Embryonic facial prominence (tissue), 1 donor: ENCODE measurements around the gene LHFPL2.

ENCODE experiments used
- DNase-seq: peaks from one replicate; pipeline ENCODE4 v3.0.0-alpha.2; 2016; ENCODE audit errors: extremely low spot score

The LHFPL2 gene

DNA sequence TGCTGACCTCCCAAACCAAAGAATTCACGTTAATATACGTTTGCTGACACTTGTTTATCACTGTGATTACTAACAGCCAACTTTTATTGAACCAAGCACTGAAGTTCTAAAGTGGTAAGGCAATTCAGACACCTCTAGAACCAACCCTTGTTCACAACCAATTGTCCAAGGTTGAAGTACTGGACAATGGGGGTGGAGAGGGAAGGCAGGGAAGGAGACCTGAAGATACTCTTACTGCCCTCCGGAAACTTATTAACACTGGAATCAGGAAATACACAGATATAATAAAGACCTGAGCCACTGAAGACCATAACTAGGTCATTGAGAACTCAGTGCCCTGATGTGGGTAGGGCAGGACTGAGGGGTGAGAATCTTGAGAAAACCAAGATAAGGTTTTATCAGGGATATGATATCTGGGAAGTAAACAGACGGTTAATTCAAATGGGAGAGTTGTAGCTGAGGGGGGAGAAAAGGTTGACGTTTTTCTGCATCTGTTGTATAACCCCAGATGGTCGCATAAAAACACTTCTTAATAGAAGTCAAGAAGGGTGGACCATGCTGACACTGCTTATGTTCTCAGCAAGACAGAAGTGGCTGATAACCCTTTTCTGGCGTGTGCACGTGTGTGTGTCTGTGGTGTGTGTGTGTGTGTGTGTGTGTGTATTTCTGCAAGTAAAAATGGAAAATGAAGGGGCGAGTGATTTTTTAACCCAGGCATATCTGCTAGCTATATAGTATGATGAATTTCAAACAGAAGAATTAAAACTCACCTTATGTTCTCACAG lies 125.9 kb downstream of the LHFPL2 start:
- no peak for DNase-seq

GRCh38 chr5:78521455-78521854 lies 127.1 kb downstream of the LHFPL2 start:
- DNase-seq = no peak

- DNase-seq = no peak
These were observed 129.2 kb downstream of the LHFPL2 start for GRCh38 chr5:78519198-78519941.

- no peak for DNase-seq
These were observed 130.0 kb downstream of the LHFPL2 start for GRCh38 chr5:78518365-78519197.

DNA sequence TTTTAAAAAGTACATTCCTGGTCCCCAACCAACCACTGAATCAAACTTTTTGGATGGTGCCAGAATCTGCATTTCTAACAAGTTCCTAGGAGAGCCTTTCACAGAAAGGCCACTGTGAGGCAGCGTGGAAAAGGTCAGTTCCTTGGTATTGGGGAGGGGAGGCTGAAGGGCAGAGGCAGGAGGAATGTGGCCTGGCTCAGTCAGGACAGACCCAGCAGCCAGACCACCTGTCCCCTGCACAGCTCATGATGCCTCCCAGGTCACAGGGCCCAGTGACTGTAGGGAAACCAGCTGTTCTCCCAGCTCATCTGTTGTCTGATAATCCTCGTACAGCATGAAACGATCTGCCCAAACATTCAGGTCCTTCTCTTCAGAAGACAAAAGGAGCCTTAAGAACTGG lies 132.9 kb downstream of the LHFPL2 start:
- DNase-seq = no peak

DNA sequence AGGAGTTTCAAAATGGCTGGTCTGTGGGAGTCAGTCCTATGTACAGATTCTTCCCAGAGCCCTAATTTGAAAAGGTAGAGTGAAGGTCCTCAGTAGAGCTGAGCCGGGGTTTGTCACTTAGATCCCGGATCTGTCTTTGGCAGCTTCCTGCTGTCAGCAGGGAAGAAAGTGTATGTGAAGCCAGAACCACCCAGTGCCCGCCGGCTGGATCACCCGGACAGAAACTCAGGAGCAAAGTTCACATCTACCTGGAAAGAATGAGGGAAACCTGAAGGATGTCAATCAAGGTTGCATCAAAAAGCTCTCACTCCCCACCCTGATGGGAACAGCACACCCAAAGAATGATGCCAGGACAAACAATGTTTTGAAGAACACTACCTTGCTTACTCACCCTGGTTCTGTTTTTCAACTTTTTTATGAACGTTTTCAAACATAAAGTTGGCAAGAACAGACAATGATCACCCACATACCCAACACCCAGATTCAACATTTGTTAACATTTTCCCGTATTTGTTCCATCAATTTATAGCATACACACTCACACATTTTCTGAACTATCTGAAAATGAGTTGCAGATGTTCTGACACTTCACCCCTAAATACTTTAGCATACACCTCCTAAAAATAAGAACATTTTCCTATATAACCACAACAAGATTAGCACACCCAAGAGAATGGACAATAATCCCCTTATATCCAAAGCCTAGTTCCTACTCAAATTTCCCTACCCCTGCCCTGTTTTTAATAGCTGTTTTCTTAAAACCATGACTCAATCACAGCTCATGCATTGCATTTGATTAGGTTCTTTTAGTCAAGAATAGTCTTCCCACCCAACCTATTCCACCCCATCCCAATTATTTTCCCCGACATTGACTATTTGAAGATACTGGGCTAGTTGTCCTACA lies 133.9 kb downstream of the LHFPL2 start:
- no peak for DNase-seq

DNA sequence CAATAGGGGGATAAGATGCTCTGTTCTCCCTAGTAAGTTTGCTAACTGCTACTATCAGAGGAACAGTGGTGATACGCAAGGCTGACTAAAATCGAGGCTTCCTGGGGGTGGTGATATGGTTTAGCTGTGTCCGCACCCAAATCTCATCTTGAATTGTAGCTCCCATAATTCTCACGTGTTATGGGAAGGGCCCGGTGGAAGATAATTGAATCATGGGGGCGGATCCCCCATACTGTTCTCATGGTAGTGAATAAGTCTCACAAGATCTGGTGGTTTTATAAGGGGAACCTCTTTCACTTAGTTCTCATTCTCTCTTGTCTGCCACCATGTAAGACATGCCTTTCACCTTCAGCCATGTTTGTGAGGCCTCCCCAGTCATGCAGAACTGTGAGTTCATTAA lies 135.1 kb downstream of the LHFPL2 start:
- DNase-seq = no peak

DNA sequence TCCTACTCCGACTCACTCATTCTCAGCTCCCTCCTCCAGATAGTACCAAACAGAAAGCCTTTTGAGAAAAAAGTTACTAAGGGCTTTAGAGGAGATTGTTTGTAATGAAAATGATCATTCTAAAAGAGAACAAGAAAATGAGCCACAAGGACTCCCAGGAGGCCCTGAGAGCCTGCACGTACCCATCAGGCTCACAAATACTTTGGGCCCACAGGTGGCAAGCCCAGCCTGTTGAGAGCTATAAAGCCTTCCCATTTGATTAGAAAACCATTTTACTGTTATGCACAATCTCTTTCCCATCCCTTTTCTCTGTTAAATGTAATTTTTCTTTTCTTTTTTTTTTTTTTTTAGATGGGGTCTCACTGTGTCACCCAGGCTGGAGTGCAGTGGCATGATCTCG lies 136.1 kb downstream of the LHFPL2 start:
- DNase-seq = no peak

DNA sequence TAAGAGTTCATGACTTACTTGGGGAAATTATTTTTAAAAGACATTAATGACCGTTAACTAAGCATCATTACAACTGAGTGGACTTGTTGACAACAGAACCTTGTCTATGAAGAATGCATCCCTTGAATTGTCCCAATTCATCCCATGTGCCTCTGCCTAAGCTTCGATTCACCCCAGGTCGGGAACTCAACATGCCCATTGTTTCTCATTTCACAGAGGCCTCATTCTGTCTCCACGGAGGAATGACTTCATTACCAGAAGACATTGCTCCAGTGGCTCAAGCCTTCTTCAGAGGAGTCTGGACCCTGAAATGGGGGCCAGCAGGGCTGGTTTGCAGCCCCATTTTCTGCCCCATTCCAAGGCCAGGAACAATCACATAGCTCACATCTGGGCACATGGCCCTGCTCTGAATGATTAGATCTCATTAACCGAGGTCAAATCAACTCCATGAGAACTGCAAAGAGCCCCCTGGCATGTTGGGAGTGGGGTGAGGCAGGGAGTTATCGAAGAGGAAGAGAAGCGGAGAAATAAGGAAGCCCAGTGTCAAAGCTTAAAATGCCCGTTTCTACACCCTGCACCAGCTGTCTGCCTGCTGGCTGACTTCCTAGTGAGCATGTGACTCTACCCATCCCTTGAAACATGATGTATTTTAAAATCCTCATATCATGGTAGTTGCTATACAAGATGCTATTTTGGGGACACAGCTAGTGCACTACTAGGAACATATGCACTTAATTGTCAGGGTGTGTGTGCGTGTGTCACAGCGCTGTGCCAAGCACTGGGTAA lies 137.3 kb downstream of the LHFPL2 start:
- no peak for DNase-seq

- DNase-seq = no peak
These were observed 138.4 kb downstream of the LHFPL2 start for GRCh38 chr5:78509884-78510769.

- DNase-seq = no peak
These were observed 139.3 kb downstream of the LHFPL2 start for GRCh38 chr5:78509145-78509865.

GRCh38 chr5:78508186-78508765 lies 140.3 kb downstream of the LHFPL2 start:
- no peak for DNase-seq

DNA sequence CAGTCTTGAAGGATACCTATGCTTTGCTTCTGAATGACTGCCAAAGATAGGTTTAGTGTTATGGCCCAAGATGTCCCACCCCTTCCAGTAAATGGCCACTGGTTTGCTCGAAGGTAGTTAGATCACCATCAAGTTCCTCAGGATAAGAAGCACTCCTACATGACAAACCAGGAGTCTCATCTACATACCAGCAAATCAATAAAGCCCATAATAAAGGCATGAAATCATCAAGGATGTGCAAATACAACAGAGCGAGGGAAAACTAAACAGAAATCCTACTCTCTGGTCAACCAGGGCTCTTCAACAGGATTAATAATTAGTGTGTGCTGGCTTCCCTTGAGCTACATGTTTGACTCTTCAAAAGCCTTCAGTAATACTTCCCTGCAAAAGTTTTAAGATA lies 141.0 kb downstream of the LHFPL2 start:
- DNase-seq = no peak

DNA sequence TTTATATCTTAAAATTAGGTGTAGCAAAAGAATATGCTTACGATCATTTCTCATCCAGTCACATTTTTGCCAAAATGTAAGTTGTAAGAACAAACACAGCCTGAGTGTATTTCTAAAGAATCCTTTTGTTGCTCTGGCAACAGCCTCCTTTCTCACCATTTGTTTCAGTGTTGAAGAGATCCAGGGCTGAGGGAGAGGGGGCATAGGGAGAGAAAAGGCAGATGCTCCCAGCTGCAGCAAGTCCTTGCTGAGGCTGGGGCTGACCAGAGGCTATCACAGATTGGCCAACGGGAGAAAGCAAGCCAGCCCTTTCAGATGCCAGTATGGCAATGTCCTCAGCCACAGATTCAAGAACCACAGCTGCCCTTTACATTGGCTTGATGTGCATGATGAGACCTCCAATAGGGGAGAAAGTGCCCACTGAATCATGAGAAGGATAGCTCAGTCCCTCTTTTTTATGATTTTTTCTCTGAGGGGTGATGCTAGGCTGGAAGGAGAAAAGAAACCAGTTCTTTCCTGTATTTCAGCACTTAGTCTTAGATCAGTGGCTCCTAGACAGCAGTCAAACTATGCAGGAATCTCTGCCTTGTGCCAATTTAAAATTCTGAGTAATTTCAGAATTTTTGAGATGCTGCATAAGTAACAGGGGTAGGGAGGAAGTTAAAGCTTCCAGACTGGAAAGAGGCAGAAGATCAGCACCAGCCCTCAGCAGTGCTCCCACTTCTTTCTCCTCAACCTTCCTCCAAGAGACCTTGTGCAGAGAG lies 142.1 kb downstream of the LHFPL2 start:
- no peak for DNase-seq

GRCh38 chr5:78505860-78506259 lies 142.7 kb downstream of the LHFPL2 start:
- no peak for DNase-seq

- peak; percentile 40 for DNase-seq
These were observed 143.6 kb downstream of the LHFPL2 start for GRCh38 chr5:78504704-78505677.
